GM21526 (cell line): Measurements from ENCODE around the gene RBM18.
A peak's percentile ranks its signal among the peaks of the same experiment; 100 is the strongest.

ENCODE experiments used
- ATAC-seq: cut with Tn5 transposase; IDR thresholded peaks from one replicate; pipeline ENCODE4 v1.9.1; 2021; ENCODE audit warnings: moderate library complexity; ENCODE audit not compliant: unreplicated experiment, low FRiP score

The RBM18 gene, protein sequence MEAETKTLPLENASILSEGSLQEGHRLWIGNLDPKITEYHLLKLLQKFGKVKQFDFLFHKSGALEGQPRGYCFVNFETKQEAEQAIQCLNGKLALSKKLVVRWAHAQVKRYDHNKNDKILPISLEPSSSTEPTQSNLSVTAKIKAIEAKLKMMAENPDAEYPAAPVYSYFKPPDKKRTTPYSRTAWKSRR

DNA sequence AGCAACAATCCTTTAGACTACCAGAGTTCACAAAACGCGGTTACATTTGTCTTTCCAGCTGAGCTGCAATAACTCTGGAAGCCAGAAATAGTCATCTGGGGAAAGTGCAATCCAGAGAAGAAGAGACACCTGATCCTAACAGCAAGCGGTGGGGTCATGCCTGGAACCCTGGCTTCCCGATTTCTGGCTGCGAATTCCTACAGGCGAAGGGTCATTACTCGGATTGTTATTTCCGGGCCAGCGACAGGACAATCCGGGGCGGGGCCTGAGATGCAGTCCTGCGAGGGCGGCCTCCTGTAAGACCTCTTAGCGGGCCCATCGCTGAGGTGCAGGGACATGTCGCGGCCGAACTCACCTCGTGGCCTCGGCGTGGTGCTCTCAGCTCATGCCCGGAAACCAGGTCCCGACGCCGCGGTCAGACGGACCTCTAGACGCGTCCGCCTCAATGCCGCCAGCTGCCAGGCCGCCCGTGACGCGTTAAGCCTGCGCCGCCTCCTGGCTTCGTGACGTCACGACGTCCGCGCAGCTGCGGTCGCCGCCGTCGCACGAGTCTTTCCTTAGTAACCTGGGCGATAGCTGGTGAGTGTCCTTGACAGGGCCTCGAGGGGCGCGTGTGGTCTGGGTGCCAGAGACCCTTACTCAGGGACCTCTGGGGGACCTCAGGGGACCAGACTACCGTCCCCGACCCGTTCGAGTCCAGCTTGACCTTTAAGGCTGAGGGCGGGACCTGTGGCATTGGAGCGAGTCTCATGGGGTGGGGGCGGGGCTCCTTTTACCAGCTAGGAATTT, at the start of gene RBM18, which contains the start of gene MRRF:
RBM18 (minus strand) TSS at position 481 of the 789 bp plus-strand sequence. CDS start 3,348 bp downstream, outside the sequence.
MRRF (plus strand) TSS at position 523 of the 789 bp plus-strand sequence. CDS start 6,010 bp downstream, outside the sequence.
- ATAC-seq: peak; percentile 86

DNA sequence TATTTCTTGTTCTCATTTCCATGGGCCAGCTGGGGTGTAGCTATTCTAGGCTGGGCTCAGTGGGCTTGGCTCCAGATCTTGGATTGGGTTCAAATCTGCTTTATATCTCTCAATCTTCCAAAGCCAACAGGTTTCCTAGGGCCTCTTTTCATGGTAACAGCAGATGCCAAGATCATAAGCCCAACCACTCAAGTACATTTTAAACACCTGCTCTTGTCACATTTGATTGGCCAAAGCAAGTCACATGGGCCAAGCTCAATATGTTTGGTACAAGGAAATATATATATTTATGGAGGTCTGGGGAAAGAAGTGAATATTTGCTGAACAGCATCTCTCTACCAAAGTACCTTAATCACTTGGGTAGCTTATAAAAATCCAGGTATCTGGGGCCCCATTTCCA, 49.5 kb upstream of the RBM18 start:
- no peak for ATAC-seq

DNA sequence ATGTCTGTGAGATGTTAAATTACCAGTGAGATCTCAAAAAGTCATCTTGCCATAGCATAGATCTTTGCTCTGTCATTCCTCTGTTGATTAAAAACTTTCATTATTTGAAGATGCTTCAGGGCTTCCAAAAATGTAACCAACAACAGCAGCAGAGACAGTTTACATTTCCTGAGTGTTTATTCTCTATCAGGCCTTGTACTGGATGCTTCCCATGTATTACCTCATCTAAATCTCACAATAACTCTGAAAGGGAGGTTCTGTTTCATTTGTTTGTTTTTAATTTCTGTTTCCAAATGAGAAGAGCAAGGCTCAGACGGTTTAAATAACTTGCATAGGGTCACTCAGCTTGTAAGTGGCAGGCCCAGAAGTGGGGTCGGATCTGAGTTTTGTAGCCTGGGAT, 45.2 kb upstream of the RBM18 start:
- no peak for ATAC-seq

DNA sequence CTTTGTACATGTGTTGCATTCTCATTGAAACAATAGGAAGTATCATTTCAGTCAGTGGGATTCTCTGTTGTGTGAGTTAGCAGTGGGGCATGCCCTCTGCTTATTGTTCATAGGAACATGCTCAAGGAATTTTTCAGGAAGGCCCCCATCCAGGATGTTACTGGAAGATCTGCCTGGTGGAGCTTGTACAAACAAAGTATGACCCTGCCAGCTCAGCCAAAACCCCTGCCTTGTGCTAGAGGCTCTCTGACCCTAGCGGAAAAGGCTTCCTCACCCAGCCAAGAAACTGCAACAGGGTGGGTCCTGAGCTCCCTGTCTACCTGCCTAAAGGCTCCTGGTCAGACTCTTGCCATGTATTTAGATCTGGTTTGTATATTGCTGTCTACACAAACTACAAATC, 43.3 kb upstream of the RBM18 start:
- ATAC-seq: no peak

DNA sequence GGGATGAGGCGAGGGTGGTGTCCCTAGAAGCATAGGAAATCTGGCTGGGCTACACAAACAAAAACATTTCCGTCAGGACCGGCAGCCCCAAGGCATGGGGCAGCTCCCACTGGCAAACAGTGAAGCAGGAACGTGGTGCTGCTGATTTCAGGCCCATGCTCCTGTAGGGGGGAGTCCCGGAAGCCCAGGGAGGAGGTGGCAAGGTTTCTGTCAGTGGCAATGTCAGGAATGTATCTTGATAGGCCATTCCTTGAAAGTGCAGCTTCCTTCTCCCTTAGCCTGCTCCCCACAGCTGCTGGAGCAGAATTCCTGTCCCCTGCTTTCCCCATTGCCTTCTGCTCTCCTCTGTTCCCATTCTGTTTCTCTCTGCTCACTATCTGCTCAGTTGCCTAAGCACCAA, 42.4 kb upstream of the RBM18 start:
- ATAC-seq: no peak

DNA sequence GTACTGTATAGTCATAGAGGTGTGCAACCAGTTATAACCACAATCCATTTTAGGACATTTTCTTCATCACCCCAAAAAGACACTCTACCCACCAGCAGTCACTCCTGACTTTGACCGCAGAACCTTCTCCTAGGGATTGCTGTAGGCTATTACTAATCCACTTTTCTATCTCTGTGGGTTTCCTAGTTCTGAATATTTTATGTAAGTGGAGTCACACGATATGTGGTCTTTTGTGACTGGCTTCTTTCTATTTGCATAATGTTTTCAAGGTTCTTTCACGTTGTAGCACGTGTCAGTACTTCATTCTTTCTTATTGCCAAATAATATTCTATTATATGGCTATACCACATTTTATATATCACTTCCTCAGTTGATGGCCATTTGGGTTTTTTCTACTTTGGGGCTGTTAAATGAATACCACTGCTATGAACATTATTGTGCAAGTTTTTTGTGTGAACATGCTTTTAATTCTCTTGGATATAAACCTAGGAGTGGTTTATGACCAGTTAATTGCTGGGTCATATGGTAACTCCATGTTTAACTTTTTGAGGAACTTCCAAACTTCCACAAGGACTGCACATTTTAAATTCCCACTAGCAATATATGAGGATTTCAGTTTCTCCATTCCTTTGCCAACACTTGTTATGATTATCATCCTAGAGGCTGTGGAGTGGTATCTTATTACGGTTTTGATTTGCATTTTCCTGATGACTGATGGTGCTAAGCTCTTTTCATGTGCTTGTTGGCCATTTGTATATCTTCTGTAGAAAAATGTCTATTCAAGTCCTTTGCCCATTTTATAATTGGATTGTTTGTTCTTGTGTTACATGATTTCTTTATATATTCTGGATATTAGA, 37.8 kb upstream of the RBM18 start:
- no peak for ATAC-seq

DNA sequence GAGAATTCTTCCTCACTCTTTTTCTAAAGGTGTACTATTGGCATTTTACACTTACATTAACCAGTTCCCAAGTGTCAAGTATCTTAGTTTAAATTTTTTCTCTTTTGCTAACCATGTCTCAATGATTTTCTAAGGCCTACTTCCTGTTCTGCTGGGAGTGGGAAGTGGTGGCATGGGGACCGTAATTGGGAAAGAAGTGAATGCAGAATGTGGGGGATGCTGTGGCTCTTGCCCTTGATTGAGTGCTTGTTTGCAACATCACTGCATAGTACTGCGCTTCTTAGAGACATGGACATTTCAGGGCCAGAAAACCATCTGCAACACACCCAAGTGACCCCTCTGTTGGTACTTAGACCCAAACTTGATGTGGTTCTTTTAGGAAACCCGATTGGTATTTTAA, 32.9 kb upstream of the RBM18 start:
- ATAC-seq: no peak

DNA sequence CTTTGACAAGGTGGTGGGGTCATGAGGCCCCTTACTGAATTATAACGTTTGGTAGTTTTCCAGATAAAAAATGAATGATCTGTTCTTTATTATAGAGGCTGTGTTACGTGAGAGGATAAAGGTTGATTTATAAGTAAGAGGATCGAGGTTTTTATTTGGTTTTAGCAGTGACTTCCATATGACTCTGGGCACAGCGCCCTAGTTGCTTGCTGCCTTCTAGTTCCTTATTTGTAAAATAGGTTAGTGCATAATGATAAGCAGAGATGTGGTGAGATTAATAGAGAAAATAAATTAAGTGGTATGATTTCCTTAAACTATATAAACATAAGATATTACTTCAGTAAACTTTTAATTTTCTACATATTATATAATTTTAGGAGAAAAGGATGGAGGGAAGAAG, 29.9 kb upstream of the RBM18 start:
- ATAC-seq: no peak

DNA sequence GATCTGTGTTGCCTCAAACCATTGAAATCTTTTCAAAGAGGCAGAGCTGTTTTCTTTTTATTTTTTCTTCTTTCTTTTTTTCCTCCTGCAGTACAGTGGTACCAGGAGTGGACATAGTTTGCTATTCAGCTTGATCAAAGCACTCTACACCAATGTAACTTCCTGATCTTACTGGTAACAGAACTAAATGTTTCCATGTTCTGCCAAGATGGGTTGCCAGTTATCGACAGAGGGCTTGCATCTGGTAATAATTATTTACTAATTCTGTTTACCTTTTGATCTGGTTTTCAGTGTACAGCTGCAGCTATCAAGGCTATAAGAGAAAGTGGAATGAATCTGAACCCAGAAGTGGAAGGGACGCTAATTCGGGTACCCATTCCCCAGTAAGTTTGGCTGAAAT, 26.8 kb upstream of the RBM18 start:
- no peak for ATAC-seq

DNA sequence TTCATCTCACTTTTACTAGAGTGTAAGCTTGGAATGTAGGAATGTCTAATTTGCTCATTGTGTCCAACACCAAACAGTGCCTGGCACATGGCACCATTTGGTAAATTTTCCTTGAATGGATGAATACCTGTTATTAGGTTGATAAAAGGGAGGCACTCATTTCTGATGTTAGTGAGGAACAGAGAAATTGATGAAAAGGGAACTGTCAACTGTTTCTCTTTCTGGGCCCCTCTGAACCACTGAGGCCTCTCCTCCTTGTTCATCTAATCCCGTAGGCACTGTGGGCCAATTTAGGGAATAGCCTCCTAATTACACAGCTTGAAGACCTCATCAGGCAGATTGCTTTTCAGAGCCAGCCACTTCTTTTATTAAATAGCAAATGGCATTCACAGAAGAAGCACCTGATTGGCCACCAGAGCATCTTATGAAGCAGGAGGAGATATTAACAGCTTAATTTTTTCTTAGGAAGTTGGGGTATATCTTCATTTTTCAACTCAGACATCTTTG, 22.6 kb upstream of the RBM18 start:
- ATAC-seq: no peak

DNA sequence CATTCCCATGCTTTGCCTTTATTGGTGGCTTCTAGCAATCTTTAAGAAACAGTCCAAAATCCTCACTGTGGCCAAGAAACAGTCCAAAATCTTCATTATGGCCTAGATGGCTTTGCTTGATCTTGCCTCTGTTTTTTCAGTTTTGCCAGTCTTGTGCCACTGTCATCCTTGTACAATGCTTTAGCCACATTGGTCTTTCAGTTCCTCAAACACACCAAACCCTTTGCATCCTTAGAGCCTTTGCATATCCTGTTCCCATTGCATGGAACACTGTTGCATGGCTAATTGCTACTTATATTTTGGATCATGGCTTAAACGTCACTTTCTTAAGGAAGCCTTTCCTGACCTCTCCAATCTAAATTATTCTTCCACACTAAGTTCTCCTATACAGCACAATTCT, 22.1 kb upstream of the RBM18 start:
- ATAC-seq: no peak

DNA sequence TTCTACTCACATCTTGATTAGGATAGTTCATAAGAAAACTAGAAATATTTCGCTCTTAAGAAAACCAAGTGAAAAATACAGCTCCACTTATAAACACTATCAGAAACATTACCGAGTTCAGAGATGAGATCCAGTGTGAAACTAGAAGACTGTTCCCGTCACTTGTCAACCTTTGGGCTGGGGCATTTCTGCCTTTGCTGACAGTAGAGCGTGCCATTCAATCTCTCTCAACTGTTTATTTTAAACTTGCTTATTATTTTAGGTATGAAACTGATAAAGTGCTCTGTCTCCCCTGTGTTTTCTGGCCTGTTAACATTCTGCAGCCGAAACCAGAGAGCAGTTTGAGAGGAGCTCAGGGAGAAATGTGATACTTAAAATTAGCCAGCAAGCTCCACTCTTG, 16.7 kb upstream of the RBM18 start:
- no peak for ATAC-seq

DNA sequence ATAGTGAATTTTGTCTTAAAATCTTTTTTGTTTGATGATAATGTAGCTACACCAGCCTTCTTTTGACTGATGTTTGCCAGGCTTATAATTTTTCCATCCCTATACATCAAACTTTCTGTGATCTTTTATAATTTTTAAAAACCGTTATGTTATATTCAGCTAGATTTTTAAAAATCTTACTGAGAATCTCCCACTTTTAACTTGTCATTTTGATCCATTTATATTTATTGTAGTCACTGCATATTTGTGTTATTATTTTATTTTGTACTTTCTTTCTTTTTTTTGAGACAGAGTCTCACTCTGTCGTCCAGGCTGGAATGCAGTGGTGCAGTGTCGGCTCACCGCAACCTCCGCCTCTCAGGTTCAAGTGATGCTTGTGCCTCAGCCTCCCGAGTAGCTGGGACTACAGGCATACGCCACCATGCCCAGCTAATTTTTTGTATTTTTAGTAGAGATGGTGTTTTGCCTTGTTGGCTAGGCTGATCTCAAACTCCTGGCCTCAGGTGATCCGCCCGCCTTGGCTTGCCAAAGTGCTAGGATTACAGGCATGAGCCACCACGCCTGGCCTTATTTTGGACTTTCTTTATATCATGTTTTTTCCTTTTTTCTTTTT, 12.8 kb upstream of the RBM18 start:
- ATAC-seq: no peak

DNA sequence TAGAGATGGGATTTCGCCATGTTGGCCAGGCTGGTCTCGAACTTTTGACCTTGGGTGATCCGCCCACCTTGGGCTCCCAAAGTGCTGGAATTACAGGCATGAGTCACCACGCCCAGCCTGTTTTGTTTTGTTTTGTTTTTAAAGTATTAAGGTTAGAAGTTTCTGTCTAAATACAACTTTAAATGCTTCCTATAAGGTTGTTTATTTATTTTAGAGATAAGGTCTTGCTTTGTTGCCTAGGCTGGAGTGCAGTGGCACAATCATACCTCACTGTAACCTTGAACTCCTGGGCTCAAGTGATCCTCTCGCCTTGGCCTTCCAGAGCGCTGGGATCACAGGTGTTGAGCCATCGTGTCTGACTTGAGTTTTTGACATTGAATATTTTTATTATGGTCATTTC, 11.5 kb upstream of the RBM18 start:
- no peak for ATAC-seq

DNA sequence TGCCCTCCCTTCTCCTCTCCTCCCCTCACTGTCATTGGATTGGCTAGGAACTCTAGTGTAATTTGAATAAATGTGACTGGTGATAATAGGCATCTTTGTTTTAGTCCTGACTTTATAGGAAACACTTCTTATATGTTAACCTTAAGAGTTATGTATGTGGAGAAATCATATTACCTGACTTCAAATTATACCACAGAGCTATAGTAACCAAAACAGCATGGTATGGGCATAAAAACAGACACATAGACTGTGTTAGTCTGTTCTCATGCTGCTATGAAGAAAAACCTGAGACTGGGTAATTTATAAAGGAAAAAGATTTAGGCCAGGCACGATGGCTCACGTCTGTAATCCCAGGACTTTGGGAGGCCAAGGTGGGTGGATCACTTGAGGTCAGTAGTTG, 9.4 kb upstream of the RBM18 start:
- no peak for ATAC-seq

DNA sequence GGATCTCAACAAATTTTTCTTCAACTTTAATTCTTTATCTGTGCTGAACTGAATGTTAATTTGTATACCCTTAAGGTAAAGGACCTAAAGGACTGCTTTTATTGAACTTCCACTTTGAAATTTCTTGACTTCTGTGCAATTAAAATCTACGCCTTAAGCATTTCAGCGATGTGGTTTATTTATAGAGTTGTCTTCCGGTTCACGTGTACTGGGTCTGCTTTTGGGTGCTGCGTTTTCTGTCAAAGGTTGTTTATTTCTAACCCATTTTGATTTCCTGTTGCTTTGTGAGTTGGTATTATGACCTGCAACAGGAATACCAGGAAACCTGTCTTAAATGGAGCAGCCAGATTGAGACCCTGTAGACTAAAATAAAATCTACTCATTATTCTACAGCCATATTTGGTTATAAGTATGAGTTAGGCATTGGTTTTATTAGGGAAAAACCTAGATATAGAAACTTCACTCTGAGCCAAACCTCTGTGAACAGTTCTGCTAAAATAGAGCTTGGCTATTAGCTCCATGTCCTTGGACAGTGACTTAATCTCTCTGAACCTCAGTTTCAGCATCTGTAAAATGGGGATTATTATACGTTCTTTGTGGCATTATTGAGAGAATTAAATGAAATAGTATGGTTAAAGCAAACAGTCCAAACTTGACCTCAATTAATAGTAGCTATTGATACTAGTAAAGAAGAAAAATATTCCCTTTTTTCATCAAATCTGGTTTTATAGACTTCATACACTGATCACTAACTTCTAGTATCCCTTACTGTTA, 3.6 kb upstream of the RBM18 start:
- ATAC-seq: no peak

DNA sequence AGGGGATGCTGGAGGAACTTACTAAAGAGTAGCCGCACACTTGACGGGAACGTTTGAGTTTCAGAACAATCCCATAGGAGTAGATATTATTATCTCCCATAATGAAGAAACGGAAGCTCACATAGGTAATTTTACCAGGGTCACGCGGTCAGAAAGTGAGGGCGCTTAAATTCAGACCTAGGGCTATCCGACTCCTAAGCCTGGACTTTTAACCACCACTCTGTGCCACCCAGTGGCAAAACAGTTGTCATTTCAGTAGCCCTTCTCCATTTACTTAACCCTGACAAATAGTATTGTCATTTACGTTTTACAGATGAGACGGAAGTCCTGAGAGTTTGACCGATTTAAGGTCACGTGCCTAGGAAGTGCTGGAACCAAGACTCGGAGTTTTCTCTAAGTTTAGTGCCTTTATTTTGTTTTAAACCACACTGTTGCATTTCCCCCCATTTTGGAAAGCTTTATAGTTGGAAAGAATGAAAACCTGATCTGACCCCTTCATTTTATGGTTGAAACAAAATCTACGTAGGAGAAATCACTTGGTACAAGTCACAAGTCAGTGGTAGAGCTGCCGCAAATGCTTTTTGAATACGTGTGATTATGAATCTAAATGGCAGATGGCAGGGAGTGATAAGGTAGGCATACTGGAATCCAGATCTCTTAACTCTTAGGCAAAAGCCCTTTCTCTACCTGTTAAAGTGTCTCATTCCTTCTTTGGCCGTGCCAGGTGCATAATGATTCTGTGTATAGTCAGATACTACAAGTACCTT, 692 bp upstream of the RBM18 start:
- peak; percentile 25 for ATAC-seq

DNA sequence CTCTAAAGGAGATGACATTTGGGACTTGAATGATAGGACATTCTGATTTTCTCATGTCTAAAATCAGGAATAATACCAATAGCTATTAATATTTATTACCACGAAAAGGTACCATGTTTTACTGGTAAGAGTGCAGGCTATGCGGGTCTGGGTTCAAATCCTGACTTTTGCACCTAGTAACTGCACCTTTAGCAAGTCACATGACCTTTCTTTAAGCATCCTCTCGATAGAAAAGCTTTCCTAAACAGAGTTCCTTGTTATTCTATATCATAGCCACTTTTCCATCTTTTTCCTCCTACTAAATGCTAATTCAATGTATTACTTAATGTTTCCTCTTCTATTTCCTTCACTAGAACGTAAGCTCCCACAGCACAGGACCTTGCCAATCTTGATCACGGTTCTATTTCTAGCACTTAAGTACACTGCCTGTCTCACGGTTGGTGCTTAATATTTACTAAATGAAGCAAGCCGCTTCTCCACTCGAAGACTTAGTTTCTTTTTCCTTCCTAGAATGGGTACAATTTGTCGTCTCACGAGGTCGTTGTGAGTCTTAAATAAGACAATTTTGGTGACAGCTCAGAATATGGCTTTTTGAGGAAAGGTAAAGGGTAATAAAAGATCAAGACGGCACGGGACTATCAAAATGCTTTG, 816 bp downstream of the RBM18 start:
- ATAC-seq: no peak

DNA sequence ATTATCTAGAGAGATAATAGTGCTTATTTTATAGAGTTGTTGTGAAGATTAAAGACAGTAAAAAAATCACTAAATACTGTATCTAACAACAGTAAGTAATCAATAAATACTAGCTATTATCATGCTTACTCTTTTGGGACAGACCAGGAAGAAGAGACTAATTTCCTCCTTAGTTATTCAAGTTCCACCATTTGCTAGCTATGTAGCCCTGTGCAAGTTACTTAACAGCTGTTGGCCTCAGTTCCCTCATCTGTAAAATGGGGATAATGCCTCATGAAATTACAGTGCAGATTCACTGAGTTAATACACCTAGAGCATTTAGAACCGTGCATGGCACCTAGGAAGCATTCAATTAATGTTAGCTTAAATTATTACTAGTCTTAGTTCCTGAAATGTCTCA, 2.6 kb downstream of the RBM18 start:
- no peak for ATAC-seq
